K562 (cell line): ENCODE results near the gene PFAS. TPM values are rescaled to one million over a fixed set of nuclear protein-coding genes. Genes with fewer than 3 reads are reported as not detected.

ENCODE experiments used
- ATAC-seq: fragments of 200-7000 bp; cut with Tn5 transposase; 3 replicates; pipeline ENCODE4 v1.9.1; 2020; ENCODE audit warnings: moderate library complexity
- BruUV-seq: library from RNA; stranded (reverse); fragments of 400-500 nt; replicated peaks from 2 replicates; lab custom pipeline; 2021; lab: Mats Ljungman, UMichigan
- CTCF ChIA-PET: fragments of 300-600 bp; formaldehyde crosslinking; extraction: SDS; loops from one replicate; lab custom pipeline; 2021; ENCODE audit warnings: low intra/inter-chr PET ratio; lab: Yijun Ruan, JAX
- POLR2A ChIA-PET: fragments of 300-600, 350-650 bp; sonication (Branson Sonifier 250); formaldehyde crosslinking; extraction: SDS; loops from one replicate; lab custom pipeline; 2021; ENCODE audit warnings: antibody characterized with exemption, inconsistent platforms; lab: Yijun Ruan, JAX
- DNase-seq, 4 experiments: peaks; one replicate each; pipeline versions ENCODE4 v3.0.0 to v3.0.0-alpha.2; 2011 to 2018; ENCODE audit warnings: low spot score in 3 of 4, mixed read lengths in 3 of 4; ENCODE audit errors: extremely low read depth in 1 of 4
- FAIRE-seq: peaks from 2 replicates; lab custom pipeline; 2011; peaks lifted over from hg19 to GRCh38; lab: Jason Lieb, UNC
- H2AFZ ChIP-seq: 2 replicates; pipeline ENCODE4 v1.6.0; 2011; ENCODE audit warnings: low read depth, low read length, control low read depth, inconsistent platforms
- H3K27ac ChIP-seq: fragments of 200-600 bp; 3 replicates; pipeline ENCODE4 v1.8.0; 2011; ENCODE audit warnings: low read depth, mild to moderate bottlenecking, control low read depth, inconsistent platforms, low read length, moderate library complexity, mixed read lengths; ENCODE audit errors: extremely low read depth
- H3K27me3 ChIP-seq, 2 experiments: fragments of 300-600 bp in 1 of 2; 2 replicates in 1 of 2; 3 replicates in 1 of 2; pipeline versions ENCODE4 v1.6.0 to v1.8.0; 2011; ENCODE audit warnings: inconsistent platforms in 2 of 2, low read length in 2 of 2, mild to moderate bottlenecking in 1 of 2, mixed read lengths in 1 of 2, moderate library complexity in 1 of 2; ENCODE audit not compliant: control insufficient read depth in 2 of 2, insufficient read depth in 2 of 2
- H3K36me3 ChIP-seq: fragments of 300-600 bp; 3 replicates; pipeline ENCODE4 v1.8.0; 2011; ENCODE audit warnings: mild to moderate bottlenecking, low read length, inconsistent platforms; ENCODE audit not compliant: control insufficient read depth, insufficient read depth
- H3K4me1 ChIP-seq, 2 experiments: fragments of 200-600 bp in 1 of 2; replicated peaks in 1 of 2; 2 replicates in 1 of 2; 3 replicates in 1 of 2; pipeline versions ENCODE4 v1.5.1 to v1.8.0; 2011; ENCODE audit warnings: inconsistent platforms in 2 of 2, low read length in 2 of 2, mild to moderate bottlenecking in 1 of 2, mixed read lengths in 1 of 2, moderate library complexity in 1 of 2; ENCODE audit not compliant: control insufficient read depth in 2 of 2, insufficient read depth in 2 of 2
- H3K4me2 ChIP-seq: 2 replicates; pipeline ENCODE4 v1.6.1; 2011; ENCODE audit warnings: low read length, control low read depth, inconsistent platforms, mixed read lengths; ENCODE audit not compliant: insufficient read depth
- H3K4me3 ChIP-seq: fragments of 200-600 bp; sonication (generic), shearing (Covaris generic); 2 replicates; pipeline ENCODE4 v1.5.1; 2016; ENCODE audit warnings: control low read depth, inconsistent platforms
- H3K79me2 ChIP-seq: fragments of 200-600 bp; 3 replicates; pipeline ENCODE4 v1.8.0; 2011; ENCODE audit warnings: low read length, inconsistent platforms; ENCODE audit not compliant: control insufficient read depth, insufficient read depth
- H3K9ac ChIP-seq, 2 experiments: 2 replicates each; pipeline versions ENCODE4 v1.6.0 to v1.6.1; 2011; ENCODE audit warnings: low read depth in 2 of 2, low read length in 2 of 2, control low read depth in 1 of 2, inconsistent platforms in 1 of 2, mild to moderate bottlenecking in 1 of 2, mixed read lengths in 1 of 2; ENCODE audit not compliant: insufficient read depth in 1 of 2
- H3K9me1 ChIP-seq: one replicate; pipeline ENCODE4 v1.6.0; 2011; ENCODE audit warnings: inconsistent platforms, mild to moderate bottlenecking, low read length, moderate library complexity; ENCODE audit not compliant: control insufficient read depth, insufficient read depth
- H3K9me3 ChIP-seq: replicated peaks from 2 replicates; pipeline ENCODE4 v1.5.1; 2011; ENCODE audit warnings: low read depth, low read length, inconsistent platforms; ENCODE audit not compliant: control insufficient read depth, insufficient read depth
- H4K20me1 ChIP-seq: replicated peaks from 2 replicates; pipeline ENCODE4 v1.6.1; 2011; ENCODE audit warnings: low read length, inconsistent platforms, mixed read lengths; ENCODE audit not compliant: control insufficient read depth, insufficient read depth
- FOSL1 ChIP-seq: fragments of 200-800 bp; sonication (Bioruptor generic); conservative IDR thresholded peaks from 2 replicates; pipeline ENCODE4 v1.6.1; 2016; ENCODE audit warnings: missing genetic modification characterization, missing compliant biosample characterization
- HES1 ChIP-seq: fragments of 450-650 bp; IDR thresholded peaks from 2 replicates; pipeline ENCODE4 v1.6.1; 2016; ENCODE audit warnings: low read depth, mild to moderate bottlenecking, moderate library complexity
- HNRNPH1 ChIP-seq: fragments of 200-400 bp; formaldehyde crosslinking; optimal IDR thresholded peaks from 2 replicates; pipeline ENCODE3; 2017; ENCODE audit warnings: low read depth, mild to moderate bottlenecking, low read length, moderate library complexity
- MYC ChIP-seq, 2 experiments: fragments of 250-450 bp in 1 of 2; sonication (Bioruptor Pico) in 1 of 2; IDR thresholded peaks; 2 replicates each; pipeline versions ENCODE4 v1.5.1 to v1.6.1; 2012 to 2021; ENCODE audit warnings: low read depth in 2 of 2, borderline replicate concordance in 1 of 2, improper control_type of control experiment in 1 of 2, low read length in 1 of 2, mild to moderate bottlenecking in 1 of 2, moderate library complexity in 1 of 2
- POLR2G ChIP-seq: fragments of 200-400 bp; formaldehyde crosslinking; IDR thresholded peaks from 2 replicates; pipeline ENCODE4 v1.6.1; 2017; ENCODE audit warnings: low read depth, mild to moderate bottlenecking, antibody characterized with exemption, low read length, moderate library complexity
- ZBTB43 ChIP-seq: sonication (generic); formaldehyde crosslinking; IDR thresholded peaks from 2 replicates; pipeline ENCODE4 v1.8.0; 2023; ENCODE audit warnings: mild to moderate bottlenecking, missing genetic modification reagents
- ZNF41 ChIP-seq: fragments of 250-450 bp; sonication (Bioruptor Pico); conservative IDR thresholded peaks from 2 replicates; pipeline ENCODE4 v1.4.0; 2020; ENCODE audit warnings: mild to moderate bottlenecking
- ZNF589 ChIP-seq: fragments of 200-800 bp; sonication (Bioruptor generic); IDR thresholded peaks from 2 replicates; pipeline ENCODE4 v1.6.1; 2016; ENCODE audit warnings: low read depth, missing genetic modification characterization, missing compliant biosample characterization
- WGBS: fragments of 100-300 bp; shearing (Covaris generic); methylation state at CpG from one replicate; pipeline ENCODE4 v1.1.6; 2016; ENCODE audit warnings: low coverage, mixed read lengths; ENCODE audit not compliant: insufficient coverage; ENCODE audit errors: missing lambda C conversion rate; 5-methylcytosine and 5-hydroxymethylcytosine counted together
- in situ Hi-C: fragments of 300-500 bp; cut with MboI; formaldehyde crosslinking; loops from 4 replicates; pipeline ENCODE4 v1.15.0; 2018; ENCODE audit warnings: inconsistent platforms, mixed read lengths
- intact Hi-C: fragments of 100-400 bp; cut with micrococcal nuclease; formaldehyde crosslinking; loops from 2 replicates; pipeline ENCODE4 v1.14.2; 2022
- polyA plus RNA-seq, 8 experiments: library from polyadenylated mRNA; depleted of rRNA in 4 of 8; stranded (reverse) in 5 of 8; unstranded in 3 of 8; fragments of >200 nt; fragmentation: Nextera tagmentation in 2 of 8; fragmentation: Illumina TruSeq in 1 of 8; extraction: Ambion mirVana in 2 of 8; extraction: Trizol in 1 of 8; gene quantifications; 2 replicates each; pipeline versions ENCODE4 v1.2.1 to v1.2.3, GENCODE V29; 2011 to 2014; ENCODE audit warnings: inconsistent platforms in 1 of 8, missing spikeins in 1 of 8
- total RNA-seq, 7 experiments: library from RNA; depleted of rRNA in 6 of 7; stranded (reverse); fragments of >200 nt in 6 of 7; fragmentation: Illumina TruSeq in 2 of 7; extraction: Trizol in 2 of 7; gene quantifications; 2 replicates each; pipeline versions ENCODE4 v1.2.1 to v1.2.3, GENCODE V29; 2011 to 2021; ENCODE audit warnings: low replicate concordance in 1 of 7
- TF ChIP-seq, protein P1 (sequence below): fragments of 450-650 bp; formaldehyde crosslinking; conservative IDR thresholded peaks from 2 replicates; pipeline ENCODE4 v1.4.0; 2022; ENCODE audit warnings: mild to moderate bottlenecking, missing genetic modification characterization
- TF ChIP-seq, protein P2 (sequence below): fragments of 450-650 bp; formaldehyde crosslinking; IDR thresholded peaks from 2 replicates; pipeline ENCODE4 v1.4.0; 2022; ENCODE audit warnings: mild to moderate bottlenecking, moderate library complexity

Gene PFAS
- total and polyA plus RNA-seq, 9 of the 15 experiments (the other 6 are each of a cell fraction or from before 2014, with no cell fraction given): 11.6 to 131 (median 43.9) TPM

DNA sequence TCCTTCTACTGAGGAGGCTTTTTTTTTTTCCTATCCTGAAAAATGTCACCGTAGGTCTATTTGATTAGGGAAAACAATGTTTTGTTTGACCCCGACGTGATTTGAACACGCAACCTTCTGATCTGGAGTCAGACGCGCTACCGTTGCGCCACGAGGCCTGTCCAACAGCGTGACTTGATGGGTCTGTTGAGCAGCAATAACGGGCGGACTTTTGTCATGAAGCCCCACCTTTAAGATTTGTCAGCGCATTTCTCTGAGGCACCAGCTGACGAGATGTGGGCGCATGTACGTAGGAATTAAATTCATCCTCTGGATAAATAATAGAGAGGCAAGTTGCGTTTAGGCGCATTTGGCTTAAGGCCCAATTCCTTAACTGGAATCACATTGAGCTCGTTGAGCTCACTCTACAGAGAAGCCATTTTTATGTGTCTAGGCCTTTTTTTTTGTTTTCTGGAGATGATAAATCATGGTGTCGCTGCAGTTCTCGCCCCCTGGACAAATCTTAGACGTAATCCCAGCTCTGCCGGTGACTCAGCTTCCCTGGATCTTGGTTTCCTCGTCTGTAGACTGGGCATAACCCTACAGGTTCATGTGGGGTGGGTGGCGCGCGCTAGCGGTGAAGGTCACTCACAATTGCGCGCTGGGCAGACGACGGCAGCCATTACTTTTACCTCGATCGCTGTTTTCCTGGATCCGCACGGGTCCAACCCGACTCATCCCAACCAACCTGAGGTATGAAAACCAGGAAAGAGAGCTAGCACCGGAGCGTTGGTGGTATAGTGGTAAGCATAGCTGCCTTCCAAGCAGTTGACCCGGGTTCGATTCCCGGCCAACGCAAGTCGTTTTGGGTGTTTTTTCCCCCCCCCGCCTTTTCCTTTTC, 28.1 kb upstream of the PFAS start (continued):
- TF ChIP-seq FOSL1: 0 out of 2 replicates have a peak, but pooled peaks have one; percentile 40

GRCh38 chr17:8221663-8222379, 27.3 kb upstream of the PFAS start:
- ATAC-seq (peak; percentile 53), DNase-seq (peak; percentile 17 to 84 (median 36)), FAIRE-seq (peak; percentile 69)
- Histone ChIP-seq H3K9me3 (no peaks in the 10 kb centered on the region), H3K9ac (peak overlapping the region; percentile 91 to 92), H3K79me2 (no peaks in the 10 kb centered on the region), H3K27ac (peak overlapping the region; percentile 91), H3K9me1 (no peaks in the 10 kb centered on the region), H3K4me1 (peaks cover 23 to 27% of the 10 kb centered on the region in 2 experiments; a peak in 4 of 5 replicates), H2AFZ (peak overlapping the region; percentile 88), H3K4me3 (peak overlapping the region; percentile 60), H4K20me1 (peaks cover 5% of the 10 kb centered on the region), H3K4me2 (peak overlapping the region; percentile 99), H3K27me3 (no peaks in the 10 kb centered on the region), H3K36me3 (no peaks in the 10 kb centered on the region)
- 0% methylated on average over 38 of the region's 40 CpGs for WGBS
- in situ Hi-C loops: loop anchor here (5.0 kb wide), 1 partner anchor 100 kb away; the partner anchor contains the start of gene HES7
- no TSS peak for BruUV-seq
- ChIA-PET CTCF (interaction anchor here (0.6 kb wide), 1 partner anchor 524 kb away, joined by 3 read pairs; no protein-coding TSS in a partner anchor), POLR2A (interaction anchor here (0.8 to 7.5 kb wide), 12 partner anchors 11 to 159 kb away, joined by 3 to 89 read pairs (median 6); partner anchors contain the start of genes AURKB, BORCS6 and CTC1)
- intact Hi-C loops: loop anchor here (1.0 to 10.0 kb wide), 4 partner anchors 35 to 163 kb away; partner anchors contain the start of gene RPL26
- TF ChIP-seq, protein P1, sequence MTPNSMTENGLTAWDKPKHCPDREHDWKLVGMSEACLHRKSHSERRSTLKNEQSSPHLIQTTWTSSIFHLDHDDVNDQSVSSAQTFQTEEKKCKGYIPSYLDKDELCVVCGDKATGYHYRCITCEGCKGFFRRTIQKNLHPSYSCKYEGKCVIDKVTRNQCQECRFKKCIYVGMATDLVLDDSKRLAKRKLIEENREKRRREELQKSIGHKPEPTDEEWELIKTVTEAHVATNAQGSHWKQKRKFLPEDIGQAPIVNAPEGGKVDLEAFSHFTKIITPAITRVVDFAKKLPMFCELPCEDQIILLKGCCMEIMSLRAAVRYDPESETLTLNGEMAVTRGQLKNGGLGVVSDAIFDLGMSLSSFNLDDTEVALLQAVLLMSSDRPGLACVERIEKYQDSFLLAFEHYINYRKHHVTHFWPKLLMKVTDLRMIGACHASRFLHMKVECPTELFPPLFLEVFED: no peak
- TF ChIP-seq HES1 (no peak), ZNF589 (peak; percentile 35; the same call in 1 of the 2 replicates), HNRNPH1 (no peak), POLR2G (peak; percentile 25; the same call in 1 of the 2 replicates), ZBTB43 (CRISPR knock-in tag) (no peak; the same call in 1 of the 2 replicates), ZNF41 (CRISPR knock-in tag) (no peak), MYC (IDR thresholded peaks at IDR 0.05; ENCODE audit: low read depth, low read length) (0 out of 2 replicates have a peak, but pooled peaks have one; percentile 2), MYC (CRISPR knock-in tag; IDR thresholded peaks at IDR 0.05; ENCODE audit: borderline replicate concordance, low read depth) (no peak)
- TF ChIP-seq, protein P2, sequence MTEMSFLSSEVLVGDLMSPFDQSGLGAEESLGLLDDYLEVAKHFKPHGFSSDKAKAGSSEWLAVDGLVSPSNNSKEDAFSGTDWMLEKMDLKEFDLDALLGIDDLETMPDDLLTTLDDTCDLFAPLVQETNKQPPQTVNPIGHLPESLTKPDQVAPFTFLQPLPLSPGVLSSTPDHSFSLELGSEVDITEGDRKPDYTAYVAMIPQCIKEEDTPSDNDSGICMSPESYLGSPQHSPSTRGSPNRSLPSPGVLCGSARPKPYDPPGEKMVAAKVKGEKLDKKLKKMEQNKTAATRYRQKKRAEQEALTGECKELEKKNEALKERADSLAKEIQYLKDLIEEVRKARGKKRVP (CRISPR knock-in tag): no peak
